DMS 273 (cell line): ENCODE measurements around the gene C16orf96.
A peak's percentile ranks its signal among the peaks of the same experiment; 100 is the strongest.

ENCODE experiments used
- DNase-seq: peaks from one replicate; lab custom pipeline; 2025; ENCODE audit not compliant: unreplicated experiment; lab: John Stamatoyannopoulos, UW

Gene C16orf96

GRCh38 chr16:4599545-4599944 is 43.4 kb downstream of the C16orf96 start:
- DNase-seq: no peak

GRCh38 chr16:4601036-4601863 is 45.1 kb downstream of the C16orf96 start:
- DNase-seq: no peak

- DNase-seq: no peak
Observed at GRCh38 chr16:4601864-4602186, 45.7 kb downstream of the C16orf96 start.

GRCh38 chr16:4602331-4602730 is 46.2 kb downstream of the C16orf96 start:
- no peak for DNase-seq

- DNase-seq: no peak
Observed at GRCh38 chr16:4603624-4604170, 47.6 kb downstream of the C16orf96 start.

DNA sequence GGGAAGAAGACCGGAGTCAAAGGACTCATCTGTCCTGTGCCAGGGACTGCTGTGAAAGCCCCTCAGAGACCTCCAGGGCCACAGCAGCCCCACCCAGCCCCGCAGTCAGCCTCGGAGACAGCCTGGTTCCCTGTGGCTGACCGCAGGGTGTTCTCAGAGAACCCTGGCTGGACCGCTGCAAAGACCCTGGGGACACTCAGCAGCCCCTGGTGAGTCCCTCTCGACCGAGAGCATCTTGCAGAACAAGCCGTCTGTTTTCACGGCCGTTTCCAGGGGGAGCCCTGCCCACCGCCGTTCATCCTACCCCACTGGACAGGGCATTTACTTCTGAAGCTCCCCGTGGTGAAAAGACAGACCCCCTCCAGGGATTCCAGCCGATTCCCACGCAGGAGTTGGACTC is 48.3 kb downstream of the C16orf96 start:
- no peak for DNase-seq

DNA sequence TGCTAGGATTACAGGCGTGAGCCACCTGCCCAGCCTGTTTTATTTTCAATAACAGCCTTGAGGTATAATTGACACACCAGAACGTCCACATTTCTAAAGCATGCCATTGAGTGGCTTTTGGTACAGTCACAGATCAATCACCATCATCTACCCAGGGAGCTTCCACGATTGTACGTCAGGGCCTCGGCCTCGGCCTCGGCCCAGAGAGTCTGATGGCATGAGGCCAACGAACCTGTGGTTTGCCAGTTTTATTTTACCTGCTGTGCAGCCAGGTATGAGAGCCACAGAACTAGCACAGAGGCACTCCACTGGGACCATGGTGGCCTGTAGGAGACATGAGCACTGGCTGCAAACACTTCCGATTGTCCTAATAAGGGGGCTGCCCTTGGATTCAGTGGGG is 50.2 kb downstream of the C16orf96 start:
- DNase-seq: no peak

- DNase-seq: no peak
Observed at GRCh38 chr16:4607841-4608703, 51.9 kb downstream of the C16orf96 start.

- DNase-seq: no peak
Observed at GRCh38 chr16:4608704-4608980, 52.5 kb downstream of the C16orf96 start.

- no peak for DNase-seq
Observed at GRCh38 chr16:4609200-4610010, 53.3 kb downstream of the C16orf96 start.

GRCh38 chr16:4610011-4611005 is 54.2 kb downstream of the C16orf96 start:
- DNase-seq: no peak

- DNase-seq: no peak
Observed at GRCh38 chr16:4611337-4612021, 55.3 kb downstream of the C16orf96 start.

GRCh38 chr16:4612474-4612931 is 56.4 kb downstream of the C16orf96 start:
- DNase-seq: peak; percentile 53

DNA sequence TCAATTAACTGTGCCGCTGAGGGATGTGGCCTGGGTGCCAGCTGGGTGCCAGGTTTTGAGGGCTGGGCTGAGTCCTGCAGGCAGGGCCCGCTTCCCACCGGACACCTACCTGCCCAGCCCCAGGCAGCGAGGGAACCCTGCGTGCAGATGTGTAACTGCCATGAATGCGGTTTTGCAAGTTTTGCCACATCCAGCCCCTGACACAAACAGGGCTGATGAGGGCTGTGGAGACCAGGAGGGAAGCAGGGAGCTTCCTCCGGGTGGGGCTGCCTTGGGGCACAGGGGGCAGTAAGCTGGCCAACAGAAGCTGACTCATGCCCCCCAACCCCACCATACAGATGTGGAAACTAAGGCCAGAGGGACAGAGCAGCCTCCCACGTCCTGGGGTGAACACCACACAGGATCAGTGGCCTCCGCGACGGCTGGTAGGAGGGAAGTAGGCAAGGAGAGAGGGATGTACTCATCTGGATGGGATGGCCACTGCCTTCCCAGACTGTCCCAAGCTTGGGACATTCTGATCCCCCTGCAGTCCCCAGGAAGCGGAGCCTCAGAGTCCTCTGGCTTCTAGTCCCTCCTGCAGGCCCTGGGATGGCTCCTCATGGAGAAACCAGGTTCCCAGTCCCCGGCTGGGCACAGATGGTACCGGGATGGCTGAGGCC is 57.0 kb downstream of the C16orf96 start:
- DNase-seq: no peak

GRCh38 chr16:4613636-4614570 is 57.8 kb downstream of the C16orf96 start:
- DNase-seq: peak; percentile 78

DNA sequence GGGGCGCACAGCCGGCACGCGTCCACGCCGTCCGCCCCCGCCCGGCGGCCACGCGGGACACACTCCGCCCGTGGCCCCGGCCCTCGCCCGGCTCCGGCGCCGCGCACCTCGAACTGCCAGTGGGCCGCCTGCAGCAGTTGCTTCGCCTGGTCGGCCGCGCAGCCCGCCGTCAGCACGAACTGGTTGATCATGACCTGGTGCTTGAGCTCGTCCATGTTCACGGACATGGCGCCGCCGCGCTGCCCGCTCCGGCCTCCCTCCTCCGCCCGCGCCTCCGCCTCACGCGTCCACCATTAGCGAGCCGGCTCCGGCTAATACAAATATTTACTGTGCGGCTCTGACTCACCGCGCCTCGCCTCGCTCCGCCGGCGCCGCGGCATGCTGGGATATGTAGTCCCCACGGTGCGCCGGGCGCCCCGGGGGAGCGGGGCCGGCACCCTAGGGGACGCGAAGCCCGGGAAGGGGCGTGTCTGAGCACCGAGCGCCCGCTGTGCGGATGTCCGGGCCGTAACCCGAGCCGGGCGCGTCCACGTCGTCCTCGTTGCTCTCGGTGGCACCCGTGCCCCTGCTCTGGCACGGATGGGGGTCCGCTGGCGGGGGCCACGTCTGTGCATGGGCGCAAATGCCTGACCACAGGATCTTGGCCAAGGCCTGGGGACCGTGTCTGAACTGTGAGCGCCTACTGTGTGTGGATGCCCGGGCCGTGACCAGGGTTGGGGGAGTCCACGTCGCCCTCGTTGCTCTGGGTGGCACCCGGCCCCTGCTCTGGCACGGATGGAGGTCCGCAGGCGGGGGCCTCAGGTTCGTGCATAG is 58.6 kb downstream of the C16orf96 start, which contains the start of gene UBALD1:
UBALD1 (minus strand) TSS at position 318 of the 813 bp plus-strand sequence; CDS start at position 227, 91 bp downstream.
- peak; percentile 95 for DNase-seq
